GM18861 (cell line): ENCODE results near the gene DARS2.
A peak's percentile ranks its signal among the peaks of the same experiment; 100 is the strongest.
"Not testable (repeated sequence)": the region's sequence is repeated elsewhere in the genome, so short reads cannot be mapped to it uniquely, and the experiment has no call there.

Source experiments
- ATAC-seq: cut with Tn5 transposase; IDR thresholded peaks from one replicate; pipeline ENCODE4 v1.9.1; 2021; ENCODE audit not compliant: unreplicated experiment

DARS2 gene, protein sequence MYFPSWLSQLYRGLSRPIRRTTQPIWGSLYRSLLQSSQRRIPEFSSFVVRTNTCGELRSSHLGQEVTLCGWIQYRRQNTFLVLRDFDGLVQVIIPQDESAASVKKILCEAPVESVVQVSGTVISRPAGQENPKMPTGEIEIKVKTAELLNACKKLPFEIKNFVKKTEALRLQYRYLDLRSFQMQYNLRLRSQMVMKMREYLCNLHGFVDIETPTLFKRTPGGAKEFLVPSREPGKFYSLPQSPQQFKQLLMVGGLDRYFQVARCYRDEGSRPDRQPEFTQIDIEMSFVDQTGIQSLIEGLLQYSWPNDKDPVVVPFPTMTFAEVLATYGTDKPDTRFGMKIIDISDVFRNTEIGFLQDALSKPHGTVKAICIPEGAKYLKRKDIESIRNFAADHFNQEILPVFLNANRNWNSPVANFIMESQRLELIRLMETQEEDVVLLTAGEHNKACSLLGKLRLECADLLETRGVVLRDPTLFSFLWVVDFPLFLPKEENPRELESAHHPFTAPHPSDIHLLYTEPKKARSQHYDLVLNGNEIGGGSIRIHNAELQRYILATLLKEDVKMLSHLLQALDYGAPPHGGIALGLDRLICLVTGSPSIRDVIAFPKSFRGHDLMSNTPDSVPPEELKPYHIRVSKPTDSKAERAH

DNA sequence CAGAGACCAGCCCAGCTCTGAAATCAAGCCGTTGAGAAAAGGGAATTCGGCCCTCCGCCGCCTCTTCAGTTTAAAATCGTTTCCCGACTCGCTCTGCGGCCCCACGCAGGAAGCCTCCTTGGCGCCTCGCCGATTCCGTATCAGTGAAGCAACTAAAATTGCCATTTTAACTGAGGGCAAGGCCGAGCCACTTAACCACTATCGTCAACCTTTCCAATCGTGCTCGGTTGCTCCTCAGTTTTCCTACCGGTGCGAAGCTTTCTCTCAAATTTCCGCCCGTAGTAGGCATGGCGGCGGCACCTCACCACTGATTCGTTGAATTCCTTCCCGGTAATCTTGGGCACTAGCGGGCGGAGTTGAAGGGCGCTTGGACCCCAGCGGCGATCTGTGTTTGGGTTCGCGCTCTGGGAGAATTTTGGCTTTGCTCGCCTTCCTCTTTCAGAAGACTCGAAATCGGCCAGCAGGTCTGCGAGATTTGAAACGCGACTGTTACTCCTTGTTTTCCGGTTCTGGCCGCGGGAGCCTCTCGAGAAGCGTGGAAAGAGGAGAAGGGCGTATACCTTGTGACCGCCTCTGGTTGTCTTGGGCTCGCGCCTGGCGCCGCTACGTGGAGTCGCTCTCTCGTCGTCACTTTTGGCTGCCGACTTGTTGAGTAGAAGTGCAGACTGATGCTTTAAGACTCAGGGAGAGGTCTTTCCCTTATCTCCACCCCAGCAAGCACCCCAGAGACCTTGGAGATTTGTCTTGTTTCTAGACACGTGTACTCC, at the start of gene DARS2, which contains the start of gene CENPL:
TSS of gene DARS2 (plus strand) at position 359 of the 767 bp plus-strand sequence. CDS start 557 bp downstream, outside the sequence.
TSS of gene CENPL (minus strand) at position 569 of the 767 bp plus-strand sequence. CDS start 13,584 bp downstream, outside the sequence.
- ATAC-seq: peak; percentile 80

DNA sequence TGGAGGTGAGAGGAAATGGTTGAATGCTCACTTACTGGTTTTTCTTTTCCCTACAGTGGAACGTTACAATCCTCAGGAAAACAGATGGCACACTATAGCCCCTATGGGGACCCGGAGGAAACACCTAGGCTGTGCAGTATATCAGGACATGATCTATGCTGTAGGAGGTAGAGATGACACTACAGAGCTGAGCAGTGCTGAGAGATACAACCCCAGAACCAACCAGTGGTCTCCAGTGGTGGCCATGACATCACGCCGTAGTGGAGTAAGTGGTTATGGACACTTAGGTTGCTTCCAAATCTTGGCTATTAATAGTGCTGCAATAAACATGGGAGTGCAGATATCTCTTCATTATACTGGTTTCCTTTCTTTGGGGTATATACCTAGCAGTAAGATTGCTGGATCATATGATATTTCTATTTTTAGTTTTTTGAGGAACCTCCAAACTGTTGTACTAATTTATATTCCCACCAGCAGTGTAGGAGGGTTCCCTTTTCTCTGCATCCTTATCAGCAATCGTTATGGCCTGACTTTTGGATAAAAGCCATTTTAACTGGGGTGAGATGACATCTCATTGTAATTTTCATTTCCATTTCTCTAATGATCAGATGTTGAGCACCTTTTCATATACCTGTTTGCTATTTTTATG, 48.8 kb upstream of the DARS2 start:
- no peak for ATAC-seq

DNA sequence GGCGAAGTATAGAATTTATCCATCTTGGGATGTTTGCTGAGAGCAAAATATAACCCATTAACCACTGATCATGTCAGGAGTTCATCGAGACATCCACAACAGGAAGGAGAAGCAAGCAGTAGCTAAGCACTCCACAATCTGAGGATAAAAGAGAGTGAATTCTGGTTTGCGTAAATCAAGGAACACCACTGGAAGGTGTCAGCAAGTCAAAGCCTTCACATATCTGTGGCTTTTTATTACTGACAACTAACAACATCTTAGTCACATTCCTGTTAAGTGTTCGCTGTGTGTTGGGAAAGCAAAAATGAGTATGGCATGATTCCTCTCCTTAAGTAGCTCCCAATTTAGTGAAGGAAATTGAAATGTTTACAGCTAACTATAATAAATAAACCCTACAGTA, 44.5 kb upstream of the DARS2 start:
- no peak for ATAC-seq

DNA sequence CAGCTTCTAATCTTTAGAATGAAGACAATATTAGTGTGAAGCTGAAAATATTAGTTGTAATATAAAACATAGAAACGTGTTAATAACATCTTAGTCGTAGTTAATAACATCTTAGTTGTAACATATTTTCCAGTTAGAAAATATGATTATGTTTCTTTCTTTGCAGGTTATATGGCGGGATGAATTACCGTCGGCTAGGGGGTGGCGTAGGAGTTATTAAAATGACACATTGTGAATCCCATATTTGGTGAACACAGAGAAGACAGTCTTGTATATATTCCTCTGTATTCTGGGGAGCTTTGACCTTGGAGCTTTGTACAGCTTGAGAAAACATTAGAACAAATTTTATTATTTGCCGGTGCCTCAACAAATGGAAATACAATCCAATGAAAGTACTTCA, 39.5 kb upstream of the DARS2 start:
- no peak for ATAC-seq

DNA sequence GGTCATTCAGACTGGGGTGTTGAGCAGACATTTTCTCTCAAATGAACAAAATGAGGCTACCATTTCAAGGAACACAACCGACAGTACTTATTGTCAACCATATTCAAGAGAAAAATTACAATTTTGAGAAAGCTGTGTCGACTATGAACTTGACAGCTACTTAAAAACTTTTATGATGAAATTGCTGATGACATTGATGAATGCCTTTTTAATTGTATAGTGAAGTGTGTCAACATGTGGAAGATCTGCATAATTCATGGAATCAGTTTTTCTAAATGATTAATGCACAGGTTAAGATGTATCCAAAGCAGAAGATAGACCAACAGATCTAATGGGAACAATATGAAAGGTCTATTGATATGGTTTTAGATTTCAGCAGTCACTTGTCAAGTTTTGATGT, 34.6 kb upstream of the DARS2 start:
- ATAC-seq: no peak

DNA sequence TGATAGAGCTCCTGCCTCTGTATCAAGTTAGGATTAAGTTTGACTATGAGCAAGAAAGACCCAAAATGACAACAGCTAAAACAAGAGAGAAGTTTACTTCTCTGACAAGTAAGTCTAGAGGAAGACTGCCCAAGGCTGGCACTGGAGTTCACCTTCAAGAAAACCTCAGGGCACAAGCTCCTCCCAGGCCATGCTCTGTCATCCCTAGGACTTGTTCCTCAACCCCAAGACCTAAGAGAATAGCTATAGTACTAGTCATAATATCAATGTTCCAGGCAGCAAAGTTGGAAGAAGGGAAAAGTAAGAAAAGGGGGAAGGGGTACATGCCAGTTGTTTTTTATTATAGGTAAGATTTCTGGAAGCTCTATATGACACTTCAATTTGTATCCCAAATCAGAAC, 26.4 kb upstream of the DARS2 start:
- no peak for ATAC-seq

DNA sequence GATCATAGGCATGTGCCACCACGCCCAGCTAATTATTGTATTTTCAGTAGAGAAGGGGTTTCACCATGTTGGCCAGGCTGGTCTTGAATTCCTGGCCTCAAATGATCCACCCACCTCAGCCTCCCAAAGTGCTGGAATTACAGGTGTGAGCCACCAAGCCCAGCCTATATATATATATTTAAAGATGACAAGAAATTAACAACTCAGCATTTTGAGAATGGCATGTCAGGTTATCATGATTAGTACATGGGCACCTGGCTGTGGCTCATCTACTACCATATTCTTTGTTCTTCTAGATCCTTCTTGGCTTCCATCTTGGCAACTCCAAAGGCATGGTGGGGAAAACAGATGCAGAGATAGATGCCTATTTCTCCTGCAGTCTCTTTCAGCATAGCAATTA, 24.5 kb upstream of the DARS2 start:
- not testable (repeated sequence) for ATAC-seq

DNA sequence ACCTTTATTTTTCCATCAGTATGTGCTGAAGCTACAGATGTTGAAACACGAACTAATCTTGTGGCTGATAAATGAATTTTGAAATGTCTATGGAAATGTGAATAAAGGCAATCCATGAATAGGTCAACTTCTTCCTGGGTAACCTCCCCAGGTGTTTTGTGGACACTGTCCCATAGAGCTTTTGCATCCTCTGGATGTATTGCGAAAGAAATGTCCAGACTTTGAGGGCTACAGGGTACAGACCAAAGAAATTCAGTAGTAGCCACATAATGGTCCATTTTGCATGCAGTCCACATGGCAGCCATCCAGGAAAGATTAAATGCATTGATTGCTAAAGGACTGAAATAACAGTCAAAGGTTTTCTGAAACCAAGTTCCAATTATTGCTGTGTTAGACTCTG, 21.5 kb upstream of the DARS2 start:
- no peak for ATAC-seq

DNA sequence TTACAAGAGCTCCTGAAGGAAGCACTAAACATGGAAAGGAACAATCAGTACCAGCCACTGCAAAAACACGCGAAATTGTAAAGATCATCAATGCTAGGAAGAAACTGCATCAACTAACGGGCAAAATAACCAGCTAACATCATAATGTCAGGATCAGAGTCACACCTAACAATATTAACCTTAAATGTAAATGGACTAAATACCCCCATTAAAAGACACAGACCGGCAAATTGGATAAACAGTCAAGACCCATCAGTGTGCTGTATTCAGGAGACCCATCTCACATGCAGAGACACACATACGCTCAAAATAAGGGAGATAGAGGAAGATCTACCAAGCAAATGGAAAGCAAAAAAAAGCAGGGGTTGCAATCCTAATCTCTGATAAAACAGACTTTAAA, 10.8 kb upstream of the DARS2 start:
- not testable (repeated sequence) for ATAC-seq

DNA sequence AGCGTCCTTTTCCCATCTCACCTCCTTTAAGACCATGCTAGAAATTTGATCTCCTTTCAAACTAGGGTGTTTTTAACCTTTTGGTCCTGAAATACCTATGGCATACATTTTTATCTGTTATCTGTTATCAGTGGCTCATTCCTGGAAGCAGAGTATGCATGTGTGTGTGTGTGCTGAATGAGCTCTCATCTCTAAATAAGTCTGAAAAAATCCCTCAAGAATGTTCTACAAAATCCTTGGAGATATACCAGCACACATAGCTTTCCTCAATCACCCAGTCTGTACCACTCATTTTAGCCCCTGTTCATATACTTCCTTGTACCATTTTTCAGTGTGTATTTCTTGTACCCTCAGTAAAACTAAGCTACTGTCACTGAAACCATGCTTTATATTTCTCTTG, 6.0 kb upstream of the DARS2 start:
- ATAC-seq: no peak

DNA sequence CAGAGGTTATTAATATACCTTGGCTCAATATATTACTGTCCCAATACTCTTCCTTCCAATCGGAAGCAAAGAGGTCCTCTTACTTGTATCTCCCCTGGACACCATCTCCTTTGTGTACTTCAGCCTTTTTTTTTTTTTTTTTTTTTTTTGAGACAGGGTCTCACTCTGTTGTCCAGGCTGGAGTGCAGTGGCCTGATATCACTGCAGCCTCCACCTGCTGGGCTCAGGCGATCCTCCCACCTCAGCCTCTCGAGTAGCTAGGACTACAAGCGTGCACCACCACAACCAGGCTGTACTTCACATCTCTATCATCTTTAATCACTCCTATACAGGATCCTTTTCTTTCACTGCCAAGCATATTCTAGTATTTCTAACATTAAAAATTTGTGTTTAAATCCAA, 2.8 kb upstream of the DARS2 start:
- ATAC-seq: no peak

DNA sequence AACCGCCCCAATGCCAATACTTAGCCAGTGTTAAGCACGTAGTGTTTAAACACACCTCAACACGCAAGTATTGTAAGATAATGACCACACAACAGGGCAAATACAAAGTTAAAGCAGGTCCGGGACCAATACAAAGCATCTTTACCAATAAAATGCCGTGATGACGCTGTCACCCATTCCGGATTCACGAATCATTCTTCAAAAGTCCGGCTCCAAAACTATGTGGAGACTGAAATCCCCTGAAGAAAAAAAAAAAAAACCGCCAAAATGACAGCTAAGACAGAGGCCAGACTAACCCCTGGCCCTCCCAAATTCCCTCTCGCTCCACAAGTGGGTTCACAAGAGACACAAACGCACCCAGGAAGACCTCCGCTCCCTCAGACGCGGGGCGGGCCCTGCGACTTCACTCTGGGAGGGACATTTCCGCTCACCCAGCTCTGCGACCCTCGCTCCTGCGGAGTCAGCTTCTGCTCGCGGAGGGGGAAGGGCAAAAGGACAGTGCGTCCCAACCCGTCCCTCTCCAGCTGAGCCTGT, 625 bp upstream of the DARS2 start:
- ATAC-seq: peak; percentile 23

DNA sequence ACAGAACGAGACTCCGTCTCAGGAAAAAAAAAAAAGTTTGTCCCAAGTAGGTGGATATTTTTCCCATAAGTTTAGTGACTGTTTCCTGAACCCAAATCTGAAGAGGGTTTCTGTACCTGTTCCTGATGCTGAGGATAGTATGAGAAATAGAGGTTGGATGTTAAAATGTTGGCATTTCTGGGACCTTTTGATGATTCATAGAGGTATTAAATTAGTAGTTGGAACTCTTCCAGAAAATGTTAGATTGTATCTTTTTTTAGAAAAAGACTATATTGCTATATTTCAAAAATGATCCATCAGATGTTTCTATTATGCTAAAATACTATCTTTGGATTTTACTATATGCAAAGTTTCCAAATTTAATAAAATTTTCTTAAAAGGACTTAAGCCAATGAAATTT, 3.1 kb downstream of the DARS2 start:
- ATAC-seq: no peak

DNA sequence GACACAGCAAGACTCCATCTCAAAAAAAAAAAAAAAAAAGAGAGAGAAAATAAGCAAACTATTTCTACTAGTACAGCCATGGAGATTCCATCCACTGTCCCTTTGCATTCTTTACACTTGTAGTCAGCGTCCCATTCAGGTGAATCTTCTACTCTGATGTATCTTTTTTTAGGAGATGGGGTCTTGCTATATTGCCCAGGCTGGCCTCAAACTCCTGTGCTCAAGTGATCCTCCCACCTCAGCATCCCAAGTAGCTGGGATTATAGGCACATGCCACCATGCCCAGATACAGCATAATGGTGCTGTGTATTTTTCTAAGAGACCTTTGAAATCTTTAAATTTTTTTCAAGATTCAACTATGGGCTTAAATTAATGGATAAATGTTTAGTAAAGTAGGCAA, 8.3 kb downstream of the DARS2 start:
- no peak for ATAC-seq

DNA sequence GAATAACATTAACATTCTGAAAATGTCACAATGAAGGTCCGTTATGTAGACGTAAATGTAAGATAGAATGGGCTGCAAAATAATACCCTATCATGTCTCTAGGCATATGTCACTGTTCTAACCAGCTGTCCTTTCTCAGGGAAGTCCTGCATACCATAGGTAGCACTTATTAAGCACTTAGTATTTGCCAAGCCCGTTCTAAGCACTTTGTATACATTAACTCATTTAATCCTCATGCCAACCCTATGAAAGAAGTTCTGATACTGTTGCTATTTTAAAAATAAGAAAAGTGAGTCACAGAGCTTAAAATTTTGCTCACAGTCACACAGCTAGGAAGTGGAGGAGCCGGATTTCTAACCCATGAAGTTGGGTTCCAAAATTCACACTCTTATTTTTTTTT, 27.6 kb downstream of the DARS2 start:
- no peak for ATAC-seq

DNA sequence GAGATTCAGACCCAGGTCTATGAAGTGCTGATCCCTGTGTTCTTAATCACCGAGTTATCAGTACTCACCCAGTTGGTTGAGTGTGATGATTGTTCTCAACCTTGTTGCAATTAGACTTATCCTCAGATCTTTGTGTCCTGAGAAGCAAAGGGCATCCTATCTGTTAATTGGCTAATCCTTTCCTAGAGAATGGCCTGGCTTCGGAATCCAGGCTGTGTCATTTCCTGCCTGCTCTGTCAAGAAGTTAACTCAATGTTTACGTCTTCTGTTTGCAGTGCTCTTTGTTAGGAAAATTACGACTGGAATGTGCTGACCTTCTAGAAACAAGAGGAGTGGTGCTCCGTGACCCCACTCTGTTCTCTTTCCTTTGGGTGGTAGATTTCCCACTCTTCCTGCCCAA, 28.6 kb downstream of the DARS2 start:
- no peak for ATAC-seq

DNA sequence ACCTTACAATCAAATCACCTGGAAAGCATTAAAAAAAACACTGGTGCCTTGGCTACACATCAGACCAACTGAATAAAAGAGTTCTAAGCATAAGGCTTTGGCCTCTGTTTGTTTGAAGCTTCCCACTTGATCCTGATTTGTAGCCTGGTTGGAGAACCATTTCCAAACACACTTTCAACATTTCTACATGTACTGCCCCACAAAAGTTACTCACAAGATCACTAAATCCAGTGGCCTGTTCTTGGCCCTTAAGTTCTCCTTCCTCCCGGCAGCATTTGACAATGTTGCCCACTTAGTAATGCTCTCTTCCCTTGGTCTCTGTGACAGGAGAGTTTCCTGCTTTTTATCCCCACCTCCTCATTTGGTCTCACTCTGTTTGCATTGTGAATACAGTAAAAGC, 31.5 kb downstream of the DARS2 start:
- ATAC-seq: no peak

DNA sequence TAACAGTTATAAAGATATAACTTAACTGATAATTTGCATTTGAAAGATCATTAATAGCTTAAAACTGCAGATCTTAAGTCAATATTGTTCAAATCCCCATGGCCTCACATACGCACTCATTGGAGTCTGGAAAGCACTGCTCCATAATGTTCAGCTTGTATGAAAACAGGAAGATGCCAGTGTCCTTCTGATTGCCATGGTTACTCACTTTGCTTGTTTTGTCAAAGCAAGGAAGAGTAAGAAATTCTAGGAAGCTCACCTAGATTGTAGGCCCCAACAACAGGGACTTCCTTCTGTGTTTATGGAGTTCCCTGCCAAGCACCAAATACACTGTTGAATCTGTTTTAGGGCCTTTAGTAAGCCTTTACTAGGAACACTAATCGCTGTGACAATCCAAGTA, 32.4 kb downstream of the DARS2 start:
- ATAC-seq: no peak

DNA sequence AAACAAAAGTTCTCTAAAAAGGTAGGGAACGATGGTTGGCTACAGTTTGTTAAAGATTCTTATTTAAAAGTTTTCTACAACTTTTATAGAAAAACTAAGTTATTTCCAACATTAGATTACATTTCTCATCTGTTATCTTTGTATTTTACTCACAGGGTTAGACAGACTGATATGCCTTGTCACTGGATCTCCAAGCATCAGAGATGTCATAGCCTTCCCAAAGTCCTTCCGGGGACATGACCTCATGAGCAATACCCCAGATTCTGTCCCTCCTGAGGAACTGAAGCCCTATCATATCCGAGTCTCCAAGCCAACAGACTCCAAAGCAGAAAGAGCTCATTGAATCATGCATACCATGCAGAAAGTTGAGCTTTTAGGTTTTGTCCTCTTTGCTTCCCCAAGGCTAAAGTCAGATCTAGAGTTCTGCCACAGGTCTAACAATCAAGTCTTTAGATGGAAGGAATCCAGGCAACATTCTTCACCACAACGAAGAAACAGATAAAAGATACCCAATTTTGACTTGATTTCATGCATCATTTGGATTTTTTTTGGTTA, 33.0 kb downstream of the DARS2 start:
- no peak for ATAC-seq

DNA sequence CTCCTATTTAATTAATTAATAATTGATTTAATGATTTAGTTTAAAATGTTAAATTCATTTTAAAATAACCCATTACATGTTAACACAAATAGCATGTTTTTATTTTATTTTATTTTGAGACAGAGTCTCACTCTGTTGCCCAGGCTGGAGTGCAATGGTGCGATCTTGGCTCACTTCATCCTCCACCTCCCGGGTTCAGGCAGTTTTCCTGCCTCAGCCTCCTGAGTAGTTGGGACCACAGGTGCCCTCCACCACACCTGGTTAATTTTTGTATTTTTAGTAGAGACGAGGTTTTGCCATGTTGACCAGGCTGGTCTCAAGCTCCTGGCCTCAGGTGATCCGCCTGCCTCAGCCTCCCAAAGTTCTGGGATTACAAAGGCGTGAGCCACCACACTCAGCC, 35.1 kb downstream of the DARS2 start:
- ATAC-seq: not testable (repeated sequence)

DNA sequence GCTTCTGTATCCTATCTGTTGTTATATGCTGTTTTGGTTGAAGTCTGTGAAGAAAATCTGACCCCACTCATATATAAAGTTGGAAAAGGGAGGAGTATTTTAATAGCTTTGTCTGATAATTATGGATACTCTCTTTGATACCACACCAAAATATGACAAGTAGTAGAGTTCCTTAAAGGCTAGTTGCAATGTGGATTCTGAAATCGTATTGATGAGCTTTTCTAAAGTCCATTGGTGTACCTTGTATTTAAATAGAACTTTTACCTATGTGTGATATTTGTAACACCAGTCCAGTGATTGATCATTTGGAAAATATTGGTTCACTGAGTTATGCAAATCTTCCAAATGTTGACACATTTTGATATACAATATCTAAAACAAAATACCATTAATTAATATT, 35.6 kb downstream of the DARS2 start:
- no peak for ATAC-seq
